Spleen (tissue), 7 donors: ENCODE data around the gene MAN2A2.

ENCODE experiments used
- POLR2A ChIP-seq, 3 donors: fragments of 450-650 bp; IDR thresholded peaks; one replicate each; pipeline ENCODE4 v1.5.1; 2017; ENCODE audit warnings: antibody characterized with exemption in 3 of 3, mild to moderate bottlenecking in 1 of 3
- POLR2AphosphoS5 ChIP-seq, 3 donors: sonication (generic); formaldehyde crosslinking; IDR thresholded peaks; one replicate each; pipeline ENCODE4 v1.5.1; 2017; ENCODE audit warnings: antibody characterized with exemption in 3 of 3
- TF ChIP-seq, protein P1 (sequence below), 11 experiments: fragments of 200-600 bp in 7 of 11; fragments of 450-650 bp in 4 of 11; sonication (generic) in 4 of 11; IDR thresholded peaks in 8 of 11; conservative IDR thresholded peaks in 3 of 11; 1 replicate in 7 of 11; 2 replicates in 4 of 11; pipeline versions ENCODE4 v1.4.0 to v1.8.0; 2016 to 2021; ENCODE audit warnings: antibody characterized with exemption in 11 of 11, inconsistent platforms in 4 of 11, mild to moderate bottlenecking in 1 of 11
- donor health status: DM: no; HTN: no; CAD: no; lungs with moderate emphysema.
- donor health status: DM: no; HTN: no; CAD: no.
- donor health status: DM: no; HTN: no; CAD: no.

DNA sequence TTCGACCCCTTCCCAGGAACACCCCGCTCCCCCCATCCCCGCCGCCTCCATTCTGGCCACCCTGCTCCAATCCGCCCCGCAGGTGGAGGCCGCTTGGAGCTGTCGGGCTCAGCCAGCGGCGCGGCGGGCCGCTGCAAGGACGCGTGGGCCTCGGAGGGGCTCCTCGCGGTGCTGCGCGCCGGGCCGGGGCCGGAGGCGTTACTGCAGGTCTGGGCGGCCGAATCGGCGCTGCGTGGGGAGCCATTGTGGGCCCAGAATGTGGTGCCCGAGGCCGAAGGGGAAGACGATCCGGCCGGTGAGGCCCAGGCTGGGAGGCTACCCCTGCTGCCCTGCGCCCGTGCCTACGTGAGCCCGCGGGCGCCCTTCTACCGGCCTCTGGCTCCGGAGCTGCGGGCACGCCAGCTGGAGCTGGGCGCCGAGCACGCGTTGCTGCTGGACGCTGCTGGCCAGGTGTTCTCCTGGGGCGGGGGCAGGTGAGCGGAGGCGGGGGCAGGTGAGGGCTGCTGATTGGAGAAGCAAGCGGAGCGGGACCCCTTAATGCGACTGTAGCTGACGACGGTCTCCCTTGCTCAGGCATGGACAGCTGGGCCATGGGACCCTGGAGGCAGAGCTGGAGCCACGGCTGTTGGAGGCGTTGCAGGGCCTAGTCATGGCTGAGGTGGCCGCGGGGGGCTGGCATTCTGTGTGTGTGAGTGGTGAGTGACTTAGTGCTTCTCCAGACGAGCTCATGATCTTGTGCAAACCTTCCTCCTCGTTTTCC is 54.1 kb downstream of the MAN2A2 start:
- TF ChIP-seq, protein P1, sequence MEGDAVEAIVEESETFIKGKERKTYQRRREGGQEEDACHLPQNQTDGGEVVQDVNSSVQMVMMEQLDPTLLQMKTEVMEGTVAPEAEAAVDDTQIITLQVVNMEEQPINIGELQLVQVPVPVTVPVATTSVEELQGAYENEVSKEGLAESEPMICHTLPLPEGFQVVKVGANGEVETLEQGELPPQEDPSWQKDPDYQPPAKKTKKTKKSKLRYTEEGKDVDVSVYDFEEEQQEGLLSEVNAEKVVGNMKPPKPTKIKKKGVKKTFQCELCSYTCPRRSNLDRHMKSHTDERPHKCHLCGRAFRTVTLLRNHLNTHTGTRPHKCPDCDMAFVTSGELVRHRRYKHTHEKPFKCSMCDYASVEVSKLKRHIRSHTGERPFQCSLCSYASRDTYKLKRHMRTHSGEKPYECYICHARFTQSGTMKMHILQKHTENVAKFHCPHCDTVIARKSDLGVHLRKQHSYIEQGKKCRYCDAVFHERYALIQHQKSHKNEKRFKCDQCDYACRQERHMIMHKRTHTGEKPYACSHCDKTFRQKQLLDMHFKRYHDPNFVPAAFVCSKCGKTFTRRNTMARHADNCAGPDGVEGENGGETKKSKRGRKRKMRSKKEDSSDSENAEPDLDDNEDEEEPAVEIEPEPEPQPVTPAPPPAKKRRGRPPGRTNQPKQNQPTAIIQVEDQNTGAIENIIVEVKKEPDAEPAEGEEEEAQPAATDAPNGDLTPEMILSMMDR (IDR thresholded peaks at IDR 0.05 in 8 of 11, conservative IDR thresholded peaks at IDR 0.05 in 3 of 11), result no peak
- TF ChIP-seq POLR2AphosphoS5 (IDR thresholded peaks at IDR 0.05) (no peak), POLR2A (IDR thresholded peaks at IDR 0.05) (no peak)
